ENCODE results near the gene STMP1.
A peak's percentile ranks its signal among the peaks of the same experiment; 100 is the strongest.
"Not testable (repeated sequence)": the region's sequence is repeated elsewhere in the genome, so short reads cannot be mapped to it uniquely, and the experiment has no call there.

Gene STMP1

DNA sequence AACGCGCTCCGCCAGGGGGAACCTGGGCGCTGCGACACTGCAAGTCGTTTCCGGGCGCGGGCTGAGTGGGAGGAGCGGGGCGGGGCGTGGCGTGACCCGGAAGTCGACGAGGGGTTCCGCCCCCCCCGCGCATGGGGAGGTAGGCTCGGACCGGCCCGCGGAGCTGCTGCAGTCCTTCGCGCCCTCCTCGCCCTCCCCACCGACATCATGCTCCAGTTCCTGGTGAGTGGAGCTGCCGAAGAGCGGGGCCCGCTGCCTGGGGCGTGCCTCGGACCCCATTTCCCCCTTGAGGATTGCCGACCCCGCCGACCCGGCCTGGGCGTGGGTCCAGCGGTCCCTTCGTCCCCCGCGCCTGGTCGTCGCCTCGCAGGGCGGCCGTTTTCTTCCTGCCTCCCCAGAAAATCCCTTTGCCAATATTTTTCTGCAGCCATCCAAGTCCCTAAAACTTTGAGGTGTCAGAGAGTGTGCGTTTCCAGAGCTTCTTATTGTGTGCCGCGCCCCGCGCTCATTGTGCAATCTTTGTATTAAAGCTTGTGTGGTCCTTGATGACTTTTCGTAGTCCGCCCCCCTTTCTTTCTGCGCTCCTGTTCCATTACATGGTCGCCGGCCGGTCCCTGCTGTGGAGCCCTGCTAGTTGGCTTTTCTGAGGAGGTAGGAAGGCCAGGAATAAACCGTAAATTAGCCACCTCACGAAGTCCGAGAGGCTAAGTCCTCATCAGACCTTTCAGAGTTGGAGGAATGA is at the start of gene STMP1:
Gene STMP1, plus strand, starts transcription at position 142 of the 742 bp plus-strand sequence.
- peak; percentile 97 for DNase-seq

DNA sequence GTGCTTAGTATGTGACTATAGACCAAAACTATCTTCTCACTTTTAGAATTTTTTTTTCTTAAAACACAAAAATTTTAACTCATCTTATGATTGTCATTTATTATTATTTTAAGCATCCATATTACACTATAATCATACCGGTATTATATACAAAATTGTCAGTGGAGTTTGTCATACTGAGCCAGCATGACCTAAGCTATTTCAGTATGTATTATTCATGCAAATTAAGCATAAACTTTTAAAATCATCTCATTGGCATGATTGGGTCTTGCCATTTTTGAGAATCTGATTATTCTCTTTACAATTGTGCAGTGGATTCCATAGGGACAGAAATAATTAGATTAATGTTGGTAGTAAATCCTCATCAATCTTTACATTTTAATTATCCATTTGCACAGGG is 46.2 kb upstream of the STMP1 start:
- DNase-seq: no peak

DNA sequence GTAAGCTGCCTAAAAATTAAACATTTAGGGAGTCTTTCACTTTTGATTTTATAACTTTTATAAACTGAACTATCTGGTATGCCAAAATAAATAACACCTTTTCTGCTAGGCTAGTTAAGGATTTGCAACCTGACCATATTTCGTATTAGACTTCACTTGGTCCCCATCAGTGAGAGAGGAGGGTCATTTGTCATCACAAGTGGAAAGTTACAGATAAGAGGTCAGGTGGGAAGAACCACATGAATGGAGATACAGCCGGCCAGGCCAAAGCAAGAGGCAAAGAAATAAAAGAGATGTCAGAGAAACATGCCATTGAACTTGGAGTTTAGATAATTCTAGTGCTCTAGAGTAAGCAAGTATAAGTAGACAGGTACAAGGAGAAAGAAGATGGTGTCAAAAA is 44.5 kb upstream of the STMP1 start:
- no peak for DNase-seq

DNA sequence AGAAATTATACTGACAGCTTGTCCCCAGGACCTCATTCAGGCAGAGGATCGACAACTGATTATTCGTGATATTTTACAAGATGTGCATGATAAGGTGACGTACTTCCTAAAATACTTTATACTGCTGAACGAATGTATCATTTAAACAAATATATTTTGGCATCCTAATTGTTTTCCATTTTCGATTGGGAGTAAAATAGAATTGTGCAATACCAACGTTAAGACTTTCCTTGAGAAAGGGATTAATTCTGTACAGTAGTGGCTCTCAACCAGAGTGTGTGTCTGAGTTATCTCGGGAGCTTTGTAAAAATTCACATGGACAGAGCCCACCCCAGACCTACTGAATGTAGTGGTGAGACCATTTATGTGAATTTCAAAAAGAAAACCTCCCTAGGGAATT is 43.8 kb upstream of the STMP1 start:
- no peak for DNase-seq

DNA sequence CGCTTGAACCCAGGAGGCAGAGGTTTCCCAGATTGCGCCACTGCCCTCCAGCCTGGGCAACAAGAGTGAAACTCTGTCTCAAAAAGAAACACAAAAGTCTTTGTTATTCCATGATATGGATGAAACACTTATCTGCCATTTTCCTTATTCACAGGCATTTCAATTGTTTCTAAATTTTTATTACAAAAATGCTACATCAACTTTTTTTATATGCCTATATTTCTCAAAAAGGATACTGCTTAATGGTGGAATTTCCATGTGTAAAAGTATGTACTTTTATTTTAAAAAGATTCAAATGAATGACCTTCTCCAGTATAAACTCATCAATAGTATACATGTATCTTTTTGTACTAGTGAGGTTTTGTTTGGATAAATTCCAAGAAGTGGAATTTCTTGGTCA is 41.9 kb upstream of the STMP1 start:
- DNase-seq: no peak

DNA sequence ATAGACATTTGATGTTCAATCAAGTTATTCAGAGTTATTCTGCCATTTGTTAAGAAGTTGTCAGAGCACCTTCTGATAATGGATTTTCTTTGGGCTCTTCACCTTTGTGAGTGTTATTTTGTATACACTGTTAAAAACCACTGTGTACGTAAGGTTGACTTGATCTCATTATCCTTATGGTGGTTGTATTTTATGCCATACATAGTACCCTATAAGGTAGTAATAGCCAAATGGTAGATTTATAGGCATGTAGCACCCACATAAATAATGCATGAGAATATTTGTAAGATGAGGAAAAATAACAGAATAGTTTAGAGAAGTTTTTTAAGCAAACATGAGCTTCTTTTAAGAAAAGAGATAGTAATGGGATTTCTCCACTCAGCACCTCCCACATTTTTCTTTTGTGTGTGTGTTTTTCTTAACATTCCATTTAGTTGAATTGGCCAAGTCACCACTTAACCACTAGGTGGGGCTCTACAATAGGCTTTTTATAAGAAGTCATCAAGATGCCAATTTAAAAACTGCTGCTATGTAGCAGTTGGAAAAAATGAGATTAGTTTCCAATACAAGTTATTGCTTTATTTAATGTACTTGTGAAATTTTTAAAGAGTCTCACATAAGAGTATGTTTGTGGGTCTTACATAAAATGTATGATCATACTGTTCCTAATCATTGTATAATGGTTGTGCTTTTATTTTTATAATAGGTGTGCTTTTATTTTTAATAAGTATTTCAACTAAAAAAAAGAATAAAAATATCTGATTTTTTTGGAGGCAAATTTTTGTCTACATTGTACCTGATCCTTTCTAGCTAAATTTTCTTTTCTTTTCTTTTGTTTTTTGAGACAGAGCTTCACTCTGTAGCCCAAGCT is 41.1 kb upstream of the STMP1 start:
- DNase-seq: peak; percentile 54

DNA sequence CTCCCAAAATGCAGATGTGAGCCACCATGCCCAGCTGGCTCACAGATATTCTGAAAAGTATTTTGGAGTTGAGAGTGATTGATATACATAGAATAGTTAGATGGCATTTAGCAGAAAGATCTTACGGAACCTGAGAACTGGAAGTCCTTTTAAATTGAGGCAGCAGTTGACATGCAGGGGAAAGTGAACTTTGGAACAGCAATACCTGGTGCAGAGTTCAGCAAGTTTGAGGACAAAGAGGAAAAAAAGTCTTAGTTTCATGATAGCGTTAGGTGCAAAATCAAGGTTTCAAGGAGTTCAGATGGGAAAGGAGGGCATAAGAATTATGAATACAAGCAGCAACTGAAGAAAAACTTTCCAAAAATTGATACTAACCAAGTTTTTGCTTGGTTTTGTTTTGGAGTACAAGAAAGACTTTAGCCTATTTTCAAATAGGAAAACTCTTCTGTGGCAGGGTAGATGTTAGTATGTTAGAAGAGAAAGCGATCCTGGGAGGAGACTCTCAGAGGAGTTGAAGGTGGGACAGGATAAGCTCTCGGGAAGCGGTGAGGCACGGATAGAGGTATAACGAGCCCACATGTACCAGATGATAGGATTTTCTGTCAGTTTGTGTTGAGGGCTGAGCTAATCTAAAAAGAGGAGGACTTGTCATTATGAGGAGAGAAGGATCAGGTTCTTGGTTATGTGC is 28.0 kb upstream of the STMP1 start:
- no peak for DNase-seq

DNA sequence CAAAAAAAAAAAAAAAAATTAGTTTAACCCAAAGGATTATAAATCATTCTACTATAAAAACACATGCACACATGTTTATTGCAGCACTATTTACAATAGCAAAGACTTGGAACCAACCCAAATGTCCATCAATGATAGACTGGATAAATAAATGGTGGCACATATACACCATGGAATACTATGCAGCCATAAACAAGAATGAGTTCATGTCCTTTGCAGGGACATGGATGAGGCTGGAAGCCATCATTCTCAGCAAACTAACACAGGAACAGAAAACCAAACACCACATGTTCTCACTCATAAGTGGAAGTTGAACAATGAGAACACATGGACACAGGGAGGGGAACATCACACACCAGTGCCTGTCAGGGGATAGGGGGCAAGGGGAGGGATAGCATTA is 22.6 kb upstream of the STMP1 start:
- DNase-seq: not testable (repeated sequence)

DNA sequence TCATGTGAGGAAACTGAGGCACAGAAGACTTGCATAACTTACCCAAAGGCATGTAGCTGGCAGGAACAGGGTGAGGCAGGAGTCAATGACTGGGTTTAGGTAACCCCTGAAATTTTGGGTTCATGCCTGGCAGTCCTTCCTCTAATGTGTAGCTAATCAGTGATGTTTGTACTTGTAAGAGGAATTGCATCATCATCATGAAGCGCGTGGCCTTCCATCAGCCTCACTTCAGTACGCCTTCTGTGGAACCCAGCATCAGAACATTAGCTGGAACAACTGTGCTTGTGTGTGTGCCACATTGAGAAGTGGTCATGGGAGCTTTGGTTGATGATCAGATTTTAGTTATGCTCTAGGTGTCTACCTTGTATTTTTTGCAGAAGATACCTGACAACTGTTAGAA is 18.2 kb upstream of the STMP1 start:
- DNase-seq: no peak

DNA sequence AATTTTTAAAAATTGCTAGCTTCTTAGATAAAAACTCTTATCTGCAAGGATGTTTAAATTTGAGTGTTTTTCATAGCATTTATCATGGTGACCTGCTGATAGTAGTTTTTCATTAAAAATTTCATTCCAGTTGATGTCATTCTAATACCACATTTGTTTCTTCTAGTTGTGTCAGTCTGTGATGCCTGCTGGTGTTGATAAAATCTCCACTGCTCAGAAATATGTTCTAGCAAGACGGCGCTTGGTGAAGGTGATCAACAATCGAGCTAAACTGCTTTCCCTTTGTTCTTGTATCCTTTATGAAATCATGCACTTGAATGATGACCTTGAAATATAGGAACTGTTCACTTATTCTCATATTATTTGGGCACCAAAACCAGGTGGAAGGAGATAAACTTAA is 17.6 kb upstream of the STMP1 start:
- no peak for DNase-seq

DNA sequence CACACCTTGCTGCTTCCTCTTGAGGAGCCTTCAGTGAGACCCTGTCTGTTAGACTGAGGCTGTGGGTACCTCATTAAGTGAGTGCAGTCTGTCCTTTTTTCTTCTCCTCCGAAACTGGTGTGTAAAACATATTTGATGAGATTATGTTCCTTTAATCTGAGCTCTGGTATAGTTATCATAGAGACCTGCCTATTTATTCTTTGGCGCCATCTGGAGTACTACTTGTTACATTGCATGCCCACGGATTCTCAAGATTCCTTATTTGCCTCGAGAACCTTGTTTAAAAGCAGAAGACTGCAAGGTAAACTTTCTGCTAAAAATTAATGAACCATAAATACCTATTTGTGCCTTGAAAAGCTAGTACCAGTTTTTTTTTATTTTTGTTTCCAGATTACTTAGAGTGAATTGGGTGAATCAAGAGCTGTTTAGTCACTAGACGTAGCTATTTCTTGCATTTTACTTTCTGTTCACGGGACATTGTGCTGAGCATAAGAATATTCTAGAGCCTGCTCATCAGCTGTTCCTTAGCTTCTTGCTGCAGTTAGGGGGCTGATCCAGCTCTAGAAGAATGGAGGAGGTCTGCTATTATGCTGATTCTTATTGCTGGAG is 16.9 kb upstream of the STMP1 start:
- DNase-seq: peak; percentile 44

DNA sequence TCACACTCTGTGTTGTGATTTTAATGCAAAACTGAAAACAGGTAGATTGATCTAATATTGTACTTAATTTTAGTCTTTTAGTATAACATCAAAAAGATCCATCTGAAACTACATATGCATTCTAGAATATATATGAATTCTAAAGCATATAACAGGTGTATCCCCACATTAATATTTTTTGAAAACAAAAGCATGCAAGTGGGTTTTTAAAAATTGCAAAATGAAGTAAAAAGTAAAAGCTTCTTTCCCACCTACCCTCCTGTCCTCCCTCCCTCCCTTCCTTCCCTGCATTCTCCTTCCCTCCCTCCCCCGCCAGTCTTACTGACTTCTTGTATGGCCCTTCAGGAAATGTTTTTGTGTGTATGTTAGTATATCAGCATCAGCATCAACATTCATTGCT is 14.6 kb upstream of the STMP1 start:
- no peak for DNase-seq

DNA sequence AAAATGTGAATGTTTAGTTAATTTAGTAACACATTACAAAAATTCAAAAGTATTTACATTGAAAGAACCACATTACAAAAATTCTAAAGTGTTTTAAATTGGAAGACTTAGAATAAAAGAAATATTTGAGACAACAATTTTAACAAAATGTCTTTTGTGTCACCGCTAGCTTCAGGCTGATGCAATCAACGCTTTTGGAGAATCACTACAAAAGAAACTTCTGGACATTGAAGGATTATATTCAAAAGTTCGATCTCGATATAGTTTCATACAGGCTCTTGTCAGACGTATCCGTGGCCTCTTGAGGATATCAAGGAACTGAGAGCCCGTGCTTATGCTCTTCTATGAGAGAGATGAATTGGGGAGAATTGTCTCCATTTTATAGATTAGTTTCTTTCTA is 14.1 kb upstream of the STMP1 start:
- DNase-seq: no peak

DNA sequence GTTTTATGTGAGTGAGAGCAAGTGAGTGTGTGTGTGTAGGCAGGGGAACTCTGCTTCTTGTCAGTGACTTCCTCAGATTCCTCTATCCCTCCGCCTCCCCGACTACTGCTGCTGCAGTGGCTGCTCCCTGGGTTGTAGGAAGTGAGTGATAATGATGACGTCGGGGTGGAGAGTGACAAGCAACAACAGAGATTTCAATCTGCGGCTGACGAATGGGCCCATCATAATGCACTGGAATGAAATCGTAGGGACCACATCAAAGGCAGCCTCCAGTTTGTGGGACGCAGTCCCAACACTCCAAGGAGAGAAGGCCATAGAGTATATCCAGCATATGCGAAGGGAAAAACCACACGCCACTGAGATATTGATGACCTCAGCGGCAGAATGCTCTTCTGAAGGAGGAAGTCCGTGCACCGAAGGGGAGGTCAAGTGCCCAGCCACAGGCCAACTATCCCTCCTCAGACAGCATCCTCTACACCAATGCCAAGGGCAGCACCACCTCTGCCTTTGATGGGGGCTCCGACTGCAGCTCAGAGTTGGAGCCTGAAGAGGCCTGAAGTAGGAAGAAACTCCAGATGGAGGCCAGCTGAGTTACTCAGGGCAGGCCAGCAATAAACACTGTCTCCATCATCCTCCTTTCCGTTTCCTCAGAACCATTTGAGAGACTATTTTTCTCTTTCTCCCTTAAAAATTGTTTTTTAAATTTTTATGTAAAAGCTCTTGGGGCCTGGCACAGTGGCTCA is 11.3 kb upstream of the STMP1 start:
- no peak for DNase-seq

DNA sequence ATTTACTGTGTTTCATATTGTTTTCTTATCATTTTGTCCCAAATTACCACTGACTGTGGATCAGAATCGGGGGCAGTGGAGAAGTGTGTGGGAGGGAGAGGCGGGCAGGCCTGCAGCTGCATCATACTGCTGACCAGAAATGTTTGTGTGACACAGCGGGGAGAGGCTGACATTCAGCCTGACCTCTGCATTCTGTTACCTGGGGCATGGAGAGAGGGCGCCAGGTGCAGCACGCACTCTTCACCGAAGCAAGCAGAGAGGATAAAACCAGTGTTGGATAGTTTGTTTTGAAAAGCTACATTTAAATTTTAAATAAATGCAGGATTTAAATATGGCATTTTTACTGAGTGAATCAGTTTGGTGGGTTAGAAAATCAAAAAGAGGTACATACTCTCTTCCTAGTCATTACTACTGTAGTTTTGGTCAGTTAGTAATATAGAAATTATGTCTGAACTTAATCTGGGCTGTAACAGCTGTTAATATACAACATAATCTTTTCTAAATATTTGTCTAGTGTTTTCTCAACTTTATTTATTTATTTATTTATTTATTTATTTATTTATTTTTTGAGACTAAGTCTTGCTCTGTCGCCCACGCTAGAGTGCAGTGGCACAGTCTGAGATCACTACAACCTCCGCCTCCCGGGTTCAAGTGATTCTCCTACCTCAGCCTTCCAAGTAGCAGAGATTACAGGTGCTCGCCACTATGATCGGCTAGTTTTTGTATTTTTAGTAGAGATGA is 8.8 kb upstream of the STMP1 start:
- no peak for DNase-seq

DNA sequence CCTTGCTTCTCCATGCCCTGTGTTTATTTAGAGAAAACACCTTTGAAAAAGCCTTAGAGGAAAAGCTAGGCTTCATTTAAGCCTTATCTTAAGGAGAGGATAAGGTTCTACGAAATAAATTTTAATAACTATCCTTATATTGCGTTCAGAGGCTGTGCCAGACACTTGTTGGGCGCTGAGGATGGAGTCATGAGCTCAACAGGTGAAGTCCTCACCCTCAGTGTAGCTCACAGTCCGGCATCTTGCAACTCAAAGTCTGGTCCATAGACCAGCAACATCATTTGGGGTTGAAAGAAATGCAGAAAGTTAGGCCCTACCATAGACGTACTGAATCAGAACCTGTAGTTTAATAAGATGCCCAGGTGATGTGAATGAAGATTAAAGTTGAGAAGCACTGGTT is 3.8 kb upstream of the STMP1 start:
- no peak for DNase-seq

DNA sequence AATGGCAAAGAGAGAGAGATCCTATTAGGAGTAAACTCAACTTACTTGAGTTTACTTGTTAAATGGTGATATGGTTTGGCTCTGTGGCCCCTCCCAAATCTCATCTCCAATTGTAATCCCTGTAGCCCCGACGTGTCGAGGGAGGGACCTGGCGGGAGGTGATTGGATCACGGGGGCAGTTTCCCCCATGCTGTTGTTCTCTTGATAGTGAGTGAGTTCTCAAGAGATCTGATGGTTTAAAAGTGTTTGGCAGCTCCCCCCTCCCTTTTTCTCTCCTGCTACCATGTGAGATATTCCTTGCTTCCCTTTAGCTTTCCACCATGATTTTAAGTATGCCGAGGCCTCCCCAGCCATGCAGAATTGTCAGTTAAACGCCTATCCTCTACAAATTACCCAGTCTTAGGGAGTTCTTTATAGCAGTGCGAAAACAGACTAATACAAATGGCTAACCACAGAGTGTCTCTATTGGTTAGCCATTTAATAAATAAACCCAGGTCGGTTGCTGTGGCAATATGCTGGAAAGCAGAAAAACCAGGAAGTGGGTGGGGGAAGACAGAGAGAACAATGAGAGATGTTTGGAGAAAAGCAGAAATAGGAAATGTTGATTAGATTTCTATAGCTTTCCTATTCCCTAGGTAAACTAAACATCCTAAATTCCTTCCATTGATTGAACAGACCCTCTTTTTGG is 3.0 kb upstream of the STMP1 start:
- DNase-seq: no peak

DNA sequence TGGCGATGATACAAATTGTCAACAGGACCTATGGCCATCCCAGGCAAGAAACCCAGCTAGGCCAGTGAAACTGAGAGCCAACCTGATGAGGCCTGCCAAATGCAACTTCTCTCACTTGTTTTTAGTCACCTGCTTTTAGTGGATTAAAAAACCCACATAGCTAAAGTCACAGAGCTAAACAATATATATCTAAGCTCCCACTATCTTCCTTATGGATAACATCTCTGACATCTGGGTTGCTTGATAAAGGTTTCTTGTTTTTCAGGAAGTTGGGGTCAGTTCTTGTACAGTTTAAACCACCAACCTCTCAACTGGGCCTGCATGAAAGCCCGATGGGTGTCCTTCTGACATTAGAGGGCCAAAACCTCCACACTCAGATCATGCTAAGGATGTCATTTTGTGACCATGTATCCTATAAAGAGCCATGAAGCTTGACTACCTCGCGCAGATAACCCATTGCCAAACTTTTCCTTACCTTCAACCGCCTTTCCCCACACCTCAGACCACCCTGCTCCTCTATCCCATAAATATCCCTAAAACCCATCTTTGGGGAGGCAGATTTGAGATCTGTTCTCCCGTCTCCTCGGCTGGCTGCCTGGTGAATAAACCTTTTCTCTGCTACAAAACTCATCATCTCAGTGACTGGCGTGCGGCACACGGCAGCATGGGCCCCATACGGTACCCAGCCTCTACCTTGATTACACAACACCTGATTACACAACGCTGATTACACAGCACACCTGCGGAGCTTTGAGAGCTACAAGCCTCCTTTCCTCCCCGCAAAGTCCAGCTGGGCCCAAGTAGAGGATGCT is 797 bp upstream of the STMP1 start:
- DNase-seq: peak; percentile 7

DNA sequence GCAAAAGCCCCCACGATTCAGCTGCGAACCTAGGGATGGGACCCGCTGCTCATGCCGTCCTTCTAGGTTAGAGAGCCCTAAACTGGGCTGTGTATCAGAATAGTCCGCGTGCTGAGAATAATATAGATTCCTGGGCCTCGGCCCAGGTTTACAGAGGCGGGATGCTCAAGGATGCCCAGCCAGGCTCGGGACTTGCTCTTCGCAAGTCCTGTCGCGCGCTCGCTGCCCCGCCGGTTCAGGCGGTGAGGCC is 266 bp upstream of the STMP1 start:
- no peak for DNase-seq

DNA sequence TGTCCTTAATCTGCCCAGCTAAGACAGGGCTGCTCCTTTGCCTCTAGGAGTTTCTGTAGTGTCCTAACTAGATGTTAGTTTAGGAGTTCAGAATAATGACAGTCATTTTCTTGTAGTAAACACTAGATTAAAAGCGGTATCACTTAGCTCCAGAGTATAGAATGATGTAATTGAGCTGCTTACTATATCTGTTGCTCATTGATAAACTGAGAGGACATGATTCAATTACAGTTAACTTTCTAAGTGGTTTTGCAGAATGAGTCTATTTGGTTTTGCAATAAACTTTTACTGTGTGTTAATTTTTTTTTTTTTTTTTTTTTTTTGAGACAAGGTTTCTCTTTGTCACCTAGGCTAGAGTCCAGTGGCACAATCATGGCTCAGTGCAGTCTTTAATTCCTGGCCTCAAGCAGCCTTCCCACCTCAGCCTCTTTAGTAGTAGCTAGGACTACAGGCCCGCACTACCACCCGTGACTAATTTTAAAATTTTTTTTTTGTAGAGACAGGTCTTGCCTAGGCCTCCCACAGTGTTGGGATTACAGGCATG is 1.8 kb downstream of the STMP1 start:
- DNase-seq: peak; percentile 71
